Measurements from ENCODE around the gene KRTAP5-1. TPM values are rescaled to one million over a fixed set of nuclear protein-coding genes. Genes with fewer than 3 reads are reported as not detected.
"Not testable (repeated sequence)": the region's sequence is repeated elsewhere in the genome, so short reads cannot be mapped to it uniquely, and the experiment has no call there.

The KRTAP5-1 gene
- total and polyA plus RNA-seq, 4 donors, result not detected

GRCh38 chr11:1581976-1582375 is 3.1 kb downstream of the KRTAP5-1 start:
- DNase-seq (no peak), ATAC-seq (ENCODE audit: insufficient read depth, low FRiP score) (no peak)
- WGBS, 2 donors, result 82 to 88% methylated on average over 9 of the region's 9 CpGs
- H3K9ac ChIP-seq (ENCODE audit: insufficient read depth in 1 of 2, low read length in 2 of 2), result no peak overlapping the region
- TF ChIP-seq CTCF (IDR thresholded peaks at IDR 0.05; ENCODE audit: control extremely low read depth, extremely low read depth), result no peak
- no peaks in the 10 kb centered on the region for H3K4me1 ChIP-seq (ENCODE audit: control insufficient read depth in 5 of 5, insufficient read depth in 5 of 5, low read length in 5 of 5)
- H3K27ac ChIP-seq (ENCODE audit: low read depth in 1 of 2, low read length in 1 of 2), result no peak overlapping the region
- peaks cover 0 to 2% (median 0%) of the 10 kb centered on the region in 4 donors for H3K36me3 ChIP-seq (ENCODE audit: control insufficient read depth in 4 of 4, insufficient read depth in 4 of 4, low read length in 4 of 4)
- H3K27me3 ChIP-seq (ENCODE audit: control insufficient read depth in 3 of 3, insufficient read depth in 3 of 3, low read length in 2 of 3), result no peaks in the 10 kb centered on the region
- peaks cover 0 to 6% (median 2%) of the 10 kb centered on the region in 4 donors for H3K9me3 ChIP-seq (ENCODE audit: control insufficient read depth in 4 of 4, insufficient read depth in 3 of 4, low read length in 3 of 4)
- no peak overlapping the region for H3K4me3 ChIP-seq

GRCh38 chr11:1576825-1577224 is 8.3 kb downstream of the KRTAP5-1 start:
- no peaks in the 10 kb centered on the region for H3K36me3 ChIP-seq (ENCODE audit: control insufficient read depth in 4 of 4, insufficient read depth in 4 of 4, low read length in 4 of 4)
- TF ChIP-seq CTCF (IDR thresholded peaks at IDR 0.05; ENCODE audit: control extremely low read depth, extremely low read depth), result no peak
- H3K27me3 ChIP-seq (ENCODE audit: control insufficient read depth in 3 of 3, insufficient read depth in 3 of 3, low read length in 2 of 3), result peaks cover 0 to 17% (median 16%) of the 10 kb centered on the region in 3 donors
- no peak overlapping the region for H3K9ac ChIP-seq (ENCODE audit: insufficient read depth in 1 of 2, low read length in 2 of 2)
- 79 to 89% methylated on average over 6 of the region's 6 CpGs for WGBS, 2 donors
- peaks cover 0 to 6% (median 2%) of the 10 kb centered on the region in 4 donors for H3K9me3 ChIP-seq (ENCODE audit: control insufficient read depth in 4 of 4, insufficient read depth in 3 of 4, low read length in 3 of 4)
- H3K4me3 ChIP-seq, result no peak overlapping the region
- H3K4me1 ChIP-seq (ENCODE audit: control insufficient read depth in 5 of 5, insufficient read depth in 5 of 5, low read length in 5 of 5), result no peaks in the 10 kb centered on the region
- DNase-seq (no peak), ATAC-seq (ENCODE audit: insufficient read depth, low FRiP score) (no peak)
- H3K27ac ChIP-seq (ENCODE audit: low read depth in 1 of 2, low read length in 1 of 2), result no peak overlapping the region

GRCh38 chr11:1575756-1576155 is 9.3 kb downstream of the KRTAP5-1 start:
- not testable (repeated sequence) for ATAC-seq (ENCODE audit: insufficient read depth, low FRiP score); H3K9me3 ChIP-seq (ENCODE audit: control insufficient read depth in 4 of 4, insufficient read depth in 3 of 4, low read length in 3 of 4); H3K4me3 ChIP-seq; H3K9ac ChIP-seq (ENCODE audit: insufficient read depth in 1 of 2, low read length in 2 of 2); H3K27ac ChIP-seq (ENCODE audit: low read depth in 1 of 2, low read length in 1 of 2); DNase-seq; H3K4me1 ChIP-seq (ENCODE audit: control insufficient read depth in 5 of 5, insufficient read depth in 5 of 5, low read length in 5 of 5); H3K36me3 ChIP-seq (ENCODE audit: control insufficient read depth in 4 of 4, insufficient read depth in 4 of 4, low read length in 4 of 4)
- WGBS, 2 donors, result 82 to 87% methylated on average over 16 of the region's 16 CpGs
- H3K27me3 ChIP-seq (ENCODE audit: control insufficient read depth in 3 of 3, insufficient read depth in 3 of 3, low read length in 2 of 3), result peaks cover 0 to 21% (median 16%) of the 10 kb centered on the region in 3 donors

GRCh38 chr11:1574933-1575242 is 10.2 kb downstream of the KRTAP5-1 start:
- WGBS, 2 donors, result 17 to 22% methylated on average over 7 of the region's 7 CpGs

More at GRCh38 chr11:1574933-1575242, 10.2 kb downstream of the KRTAP5-1 start:
- Histone ChIP-seq H3K4me1 (ENCODE audit: control insufficient read depth in 5 of 5, insufficient read depth in 5 of 5, low read length in 5 of 5) (peaks cover 0 to 5% (median 0%) of the 10 kb centered on the region in 5 donors), H3K4me3 (no peak overlapping the region), H3K27me3 (ENCODE audit: control insufficient read depth in 3 of 3, insufficient read depth in 3 of 3, low read length in 2 of 3) (peaks cover 0 to 25% (median 16%) of the 10 kb centered on the region in 3 donors), H3K9ac (ENCODE audit: insufficient read depth in 1 of 2, low read length in 2 of 2) (no peak overlapping the region), H3K36me3 (ENCODE audit: control insufficient read depth in 4 of 4, insufficient read depth in 4 of 4, low read length in 4 of 4) (no peaks in the 10 kb centered on the region), H3K9me3 (ENCODE audit: control insufficient read depth in 4 of 4, insufficient read depth in 3 of 4, low read length in 3 of 4) (peaks cover 0 to 6% (median 2%) of the 10 kb centered on the region in 4 donors), H3K27ac (ENCODE audit: low read depth in 1 of 2, low read length in 1 of 2) (no peak overlapping the region)
- ATAC-seq (ENCODE audit: insufficient read depth, low FRiP score), result no peak
- TF ChIP-seq CTCF (IDR thresholded peaks at IDR 0.05; ENCODE audit: control extremely low read depth, extremely low read depth), result no peak
- no peak for DNase-seq

Data from lung (tissue), 12 donors.